ENCODE results near the gene METTL18. TPM values are rescaled to one million over a fixed set of nuclear protein-coding genes. Genes with fewer than 3 reads are reported as not detected.

METTL18 gene
- total RNA-seq, 1 donor from 2014 or later, result 24.2 TPM

DNA sequence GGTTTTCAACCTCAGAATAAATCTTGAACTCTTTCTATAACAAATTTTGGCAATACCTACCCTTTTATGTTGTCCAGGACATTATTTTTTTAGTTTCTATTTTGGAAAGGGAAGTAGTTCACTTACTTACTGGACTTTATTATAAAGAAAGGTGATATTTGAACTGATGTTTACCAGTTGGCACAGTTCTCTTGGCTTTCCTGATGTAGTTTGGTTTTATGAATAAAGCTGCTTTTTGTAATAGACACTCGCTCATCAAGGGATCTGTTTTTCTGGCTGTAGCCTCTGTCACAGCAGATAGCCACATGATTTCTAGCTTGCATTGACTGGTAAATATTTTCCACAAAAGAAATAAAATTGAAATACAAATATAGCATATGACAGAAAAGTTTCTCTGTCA lies 40.9 kb upstream of the METTL18 start:
- Mint-ChIP-seq H3K4me1 (no peaks in the 10 kb centered on the region), H3K27ac (no peak overlapping the region), H3K4me3 (no peak overlapping the region), H3K36me3 (peaks cover 28% of the 10 kb centered on the region), H3K9me3 (peaks cover 7% of the 10 kb centered on the region), H3K27me3 (ENCODE audit: insufficient read depth, low read depth) (no peaks in the 10 kb centered on the region)
- H3K4me1 ChIP-seq, result no peaks in the 10 kb centered on the region
- DNase-seq (ENCODE audit: low spot score), result no peak
- H3K36me3 ChIP-seq, result peaks cover 34% of the 10 kb centered on the region
- TF ChIP-seq EZH2 (IDR thresholded peaks at IDR 0.05), result no peak
- TF ChIP-seq, protein P1, sequence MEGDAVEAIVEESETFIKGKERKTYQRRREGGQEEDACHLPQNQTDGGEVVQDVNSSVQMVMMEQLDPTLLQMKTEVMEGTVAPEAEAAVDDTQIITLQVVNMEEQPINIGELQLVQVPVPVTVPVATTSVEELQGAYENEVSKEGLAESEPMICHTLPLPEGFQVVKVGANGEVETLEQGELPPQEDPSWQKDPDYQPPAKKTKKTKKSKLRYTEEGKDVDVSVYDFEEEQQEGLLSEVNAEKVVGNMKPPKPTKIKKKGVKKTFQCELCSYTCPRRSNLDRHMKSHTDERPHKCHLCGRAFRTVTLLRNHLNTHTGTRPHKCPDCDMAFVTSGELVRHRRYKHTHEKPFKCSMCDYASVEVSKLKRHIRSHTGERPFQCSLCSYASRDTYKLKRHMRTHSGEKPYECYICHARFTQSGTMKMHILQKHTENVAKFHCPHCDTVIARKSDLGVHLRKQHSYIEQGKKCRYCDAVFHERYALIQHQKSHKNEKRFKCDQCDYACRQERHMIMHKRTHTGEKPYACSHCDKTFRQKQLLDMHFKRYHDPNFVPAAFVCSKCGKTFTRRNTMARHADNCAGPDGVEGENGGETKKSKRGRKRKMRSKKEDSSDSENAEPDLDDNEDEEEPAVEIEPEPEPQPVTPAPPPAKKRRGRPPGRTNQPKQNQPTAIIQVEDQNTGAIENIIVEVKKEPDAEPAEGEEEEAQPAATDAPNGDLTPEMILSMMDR (IDR thresholded peaks at IDR 0.05), result no peak
- no peak for TF ChIP-seq EZH2phosphoT487 (IDR thresholded peaks at IDR 0.05)
- H3K9ac ChIP-seq, result no peak overlapping the region
- H3K4me2 ChIP-seq, result no peak overlapping the region
- H3K4me3 ChIP-seq, result no peak overlapping the region
- no peak overlapping the region for H2AFZ ChIP-seq (replicated peaks)
- H3F3A ChIP-seq (ENCODE audit: low read depth), result no peaks in the 10 kb centered on the region
- no peaks in the 10 kb centered on the region for H3K9me3 ChIP-seq (ENCODE audit: low read depth)
- no peak overlapping the region for H3K27ac ChIP-seq
- H3K27me3 ChIP-seq, result no peaks in the 10 kb centered on the region
- H4K20me1 ChIP-seq (ENCODE audit: low read depth), result no peaks in the 10 kb centered on the region
- H3K79me2 ChIP-seq (ENCODE audit: low read depth), result peaks cover 11% of the 10 kb centered on the region

DNA sequence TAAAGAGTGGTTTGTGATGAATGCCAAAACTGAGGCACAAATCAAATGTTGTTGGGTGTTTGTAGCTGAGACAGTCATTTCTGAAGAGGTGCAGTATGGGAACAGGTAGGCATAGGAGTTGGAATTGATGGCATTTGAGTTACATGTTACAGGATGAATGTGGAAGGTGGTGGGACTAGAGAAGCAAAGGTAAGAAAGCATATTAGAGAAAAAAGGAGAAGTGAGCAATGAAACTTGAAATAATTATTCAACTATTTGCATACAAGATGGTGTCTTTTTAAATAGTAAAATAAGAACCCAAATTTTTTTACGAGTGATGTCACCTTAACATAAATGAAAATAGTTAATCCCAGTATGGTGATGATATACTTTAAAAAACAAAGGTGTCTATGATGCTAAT lies 40.2 kb upstream of the METTL18 start:
- Histone ChIP-seq H3K9me3 (ENCODE audit: low read depth) (no peaks in the 10 kb centered on the region), H3K4me2 (no peak overlapping the region), H3K9ac (no peak overlapping the region), H3F3A (ENCODE audit: low read depth) (no peaks in the 10 kb centered on the region), H2AFZ (replicated peaks) (no peak overlapping the region), H4K20me1 (ENCODE audit: low read depth) (no peaks in the 10 kb centered on the region), H3K4me3 (no peak overlapping the region), H3K27ac (no peak overlapping the region), H3K4me1 (no peaks in the 10 kb centered on the region), H3K27me3 (no peaks in the 10 kb centered on the region), H3K36me3 (peaks cover 39% of the 10 kb centered on the region), H3K79me2 (ENCODE audit: low read depth) (peaks cover 5% of the 10 kb centered on the region)
- no peaks in the 10 kb centered on the region for H3K27me3 Mint-ChIP-seq (ENCODE audit: insufficient read depth, low read depth)
- no peak overlapping the region for H3K4me3 Mint-ChIP-seq
- DNase-seq (ENCODE audit: low spot score), result no peak
- TF ChIP-seq EZH2phosphoT487 (IDR thresholded peaks at IDR 0.05) (no peak), EZH2 (IDR thresholded peaks at IDR 0.05) (no peak)
- TF ChIP-seq, protein P1 (IDR thresholded peaks at IDR 0.05), result no peak
- no peaks in the 10 kb centered on the region for H3K4me1 Mint-ChIP-seq
- peaks cover 23% of the 10 kb centered on the region for H3K36me3 Mint-ChIP-seq
- H3K27ac Mint-ChIP-seq, result no peak overlapping the region
- peaks cover 4% of the 10 kb centered on the region for H3K9me3 Mint-ChIP-seq

DNA sequence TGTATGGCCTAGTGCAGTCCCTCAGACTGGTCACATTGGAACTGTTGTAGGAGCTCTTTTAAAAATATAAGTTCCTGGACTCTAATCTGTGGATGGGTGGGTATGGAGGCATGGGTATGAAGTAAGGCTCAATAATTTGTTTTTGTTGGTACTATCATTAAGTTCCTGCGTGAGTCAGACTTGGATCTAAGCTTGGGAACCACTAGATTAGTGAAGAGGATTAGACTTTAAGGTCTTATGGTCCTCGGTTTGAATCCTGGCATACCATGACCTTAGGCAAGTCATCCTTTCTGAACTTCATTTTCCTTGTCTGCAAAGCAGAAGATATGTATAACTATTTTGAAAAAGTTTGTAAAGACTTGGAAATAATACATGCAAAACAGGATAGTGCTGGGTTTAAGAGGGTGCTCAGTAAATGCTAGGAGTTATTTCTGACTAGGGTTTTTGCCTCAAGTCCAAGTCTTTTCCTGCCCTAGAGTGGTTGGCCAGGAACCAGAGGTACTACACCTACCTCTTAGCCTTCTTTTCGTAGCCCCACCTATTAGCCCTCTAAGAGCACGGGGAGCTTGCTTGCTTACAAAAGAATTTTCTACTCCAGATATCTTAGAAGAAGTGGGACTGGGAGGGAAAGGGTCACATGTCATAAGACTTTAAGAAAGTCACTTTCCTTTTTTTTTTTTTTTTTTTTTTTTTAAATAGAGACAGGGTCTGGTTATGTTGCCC lies 38.6 kb upstream of the METTL18 start:
- peaks cover 29% of the 10 kb centered on the region for H3K36me3 ChIP-seq
- TF ChIP-seq EZH2phosphoT487 (IDR thresholded peaks at IDR 0.05) (no peak), EZH2 (IDR thresholded peaks at IDR 0.05) (no peak)
- TF ChIP-seq, protein P1 (IDR thresholded peaks at IDR 0.05), result no peak
- no peaks in the 10 kb centered on the region for H3K9me3 ChIP-seq (ENCODE audit: low read depth)
- H3K36me3 Mint-ChIP-seq, result peaks cover 10% of the 10 kb centered on the region
- no peak overlapping the region for H3K27ac ChIP-seq
- no peaks in the 10 kb centered on the region for H3K4me1 Mint-ChIP-seq
- no peak overlapping the region for H3K4me2 ChIP-seq
- no peak overlapping the region for H3K27ac Mint-ChIP-seq
- no peak overlapping the region for H3K9ac ChIP-seq
- H4K20me1 ChIP-seq (ENCODE audit: low read depth), result no peaks in the 10 kb centered on the region
- H3K4me3 ChIP-seq, result no peak overlapping the region
- H3K27me3 ChIP-seq, result no peaks in the 10 kb centered on the region
- H3F3A ChIP-seq (ENCODE audit: low read depth), result no peaks in the 10 kb centered on the region
- H2AFZ ChIP-seq (replicated peaks), result no peak overlapping the region
- no peak overlapping the region for H3K4me3 Mint-ChIP-seq
- H3K4me1 ChIP-seq, result no peaks in the 10 kb centered on the region
- no peaks in the 10 kb centered on the region for H3K79me2 ChIP-seq (ENCODE audit: low read depth)
- H3K9me3 Mint-ChIP-seq, result no peaks in the 10 kb centered on the region
- no peaks in the 10 kb centered on the region for H3K27me3 Mint-ChIP-seq (ENCODE audit: insufficient read depth, low read depth)
- DNase-seq (ENCODE audit: low spot score), result no peak
